HK-2 (cell line): ENCODE data around the gene RGS12.

ENCODE experiments used
- DNase-seq: peaks from one replicate; pipeline ENCODE4 v3.0.0-alpha.2; 2018; ENCODE audit not compliant: unreplicated experiment

RGS12 gene

DNA sequence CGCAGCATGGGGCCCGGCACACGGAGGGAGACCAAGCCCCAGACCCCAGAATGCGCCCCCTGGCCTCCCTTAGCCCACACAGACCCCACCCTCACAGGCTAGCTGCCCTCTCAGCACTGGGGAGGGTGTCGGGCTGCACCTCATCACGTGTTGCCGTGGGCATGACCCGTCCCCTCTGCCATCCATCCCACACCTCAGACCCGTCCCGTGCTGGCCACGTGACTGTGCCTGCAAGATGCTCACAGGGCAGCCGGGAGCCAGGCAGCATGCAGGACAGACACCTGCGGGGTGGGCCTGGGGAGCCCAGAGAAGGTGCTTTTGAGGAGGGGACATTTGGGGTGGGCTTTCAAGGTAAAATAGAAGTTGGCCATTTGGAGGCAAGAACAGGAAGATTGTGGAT, 39.0 kb upstream of the RGS12 start:
- no peak for DNase-seq

DNA sequence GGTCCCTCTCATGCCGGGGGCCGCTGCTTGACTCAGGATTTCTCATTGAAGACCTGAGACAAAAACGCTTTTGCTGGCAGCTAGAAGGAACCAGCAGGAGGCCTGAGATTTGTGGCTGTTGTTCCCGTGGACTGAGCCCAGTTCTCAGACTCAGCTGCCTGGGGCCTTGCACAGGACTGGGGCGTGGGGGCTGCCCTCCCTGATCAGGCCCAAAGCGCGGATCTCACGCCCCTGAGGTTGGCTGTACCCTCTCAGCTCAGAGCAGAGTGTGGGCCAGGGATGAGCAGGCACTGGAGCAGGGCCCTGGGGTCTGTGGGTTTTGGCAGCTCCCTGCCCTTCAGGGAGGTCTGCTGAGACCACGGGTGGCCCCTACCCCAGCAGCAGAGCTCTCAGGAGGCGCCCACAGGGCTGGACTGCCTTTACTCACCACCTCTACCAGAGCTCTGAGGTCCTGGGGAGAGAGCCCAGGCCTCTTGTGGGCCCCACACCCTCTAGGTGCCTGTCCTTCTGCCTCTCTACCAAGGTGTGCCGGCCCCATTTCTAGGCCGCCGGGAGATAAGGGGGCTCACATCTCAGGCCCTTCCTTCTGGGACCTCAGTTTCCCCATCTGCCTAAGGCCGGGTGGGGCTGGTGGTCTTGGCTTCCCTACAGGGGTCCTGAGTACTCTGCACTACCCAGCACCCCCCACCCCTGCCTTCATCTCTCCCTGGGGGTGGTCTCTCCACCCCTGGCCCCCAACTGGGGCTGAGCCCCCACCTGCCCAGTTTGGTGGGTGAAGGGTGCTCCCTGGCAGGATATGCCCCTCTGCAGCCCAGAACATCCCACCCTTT, 38.3 kb upstream of the RGS12 start:
- no peak for DNase-seq

DNA sequence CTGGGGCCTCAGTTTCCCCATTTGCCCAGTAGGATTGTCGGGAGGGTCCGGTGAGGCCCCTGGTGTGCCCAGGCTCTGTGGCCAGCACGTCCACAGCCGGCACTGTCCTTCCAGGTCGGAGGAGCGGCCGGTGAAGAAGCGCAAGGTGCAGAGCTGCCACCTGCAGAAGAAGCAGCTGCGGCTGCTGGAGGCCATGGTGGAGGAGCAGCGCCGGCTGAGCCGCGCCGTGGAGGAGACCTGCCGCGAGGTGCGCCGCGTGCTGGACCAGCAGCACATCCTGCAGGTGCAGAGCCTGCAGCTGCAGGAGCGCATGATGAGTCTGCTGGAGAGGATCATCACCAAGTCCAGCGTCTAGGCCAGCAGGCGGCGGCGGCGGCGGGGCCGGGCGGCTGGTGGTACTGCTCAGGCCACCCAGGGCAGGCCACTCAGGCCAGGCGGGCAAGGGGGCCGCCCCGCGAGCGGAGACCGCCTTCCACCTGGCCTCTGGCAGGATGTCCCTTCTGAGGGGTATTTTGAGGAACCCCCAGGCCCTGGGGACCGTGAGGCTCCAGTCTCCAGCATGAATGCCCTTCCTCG, 37.1 kb upstream of the RGS12 start:
- no peak for DNase-seq

DNA sequence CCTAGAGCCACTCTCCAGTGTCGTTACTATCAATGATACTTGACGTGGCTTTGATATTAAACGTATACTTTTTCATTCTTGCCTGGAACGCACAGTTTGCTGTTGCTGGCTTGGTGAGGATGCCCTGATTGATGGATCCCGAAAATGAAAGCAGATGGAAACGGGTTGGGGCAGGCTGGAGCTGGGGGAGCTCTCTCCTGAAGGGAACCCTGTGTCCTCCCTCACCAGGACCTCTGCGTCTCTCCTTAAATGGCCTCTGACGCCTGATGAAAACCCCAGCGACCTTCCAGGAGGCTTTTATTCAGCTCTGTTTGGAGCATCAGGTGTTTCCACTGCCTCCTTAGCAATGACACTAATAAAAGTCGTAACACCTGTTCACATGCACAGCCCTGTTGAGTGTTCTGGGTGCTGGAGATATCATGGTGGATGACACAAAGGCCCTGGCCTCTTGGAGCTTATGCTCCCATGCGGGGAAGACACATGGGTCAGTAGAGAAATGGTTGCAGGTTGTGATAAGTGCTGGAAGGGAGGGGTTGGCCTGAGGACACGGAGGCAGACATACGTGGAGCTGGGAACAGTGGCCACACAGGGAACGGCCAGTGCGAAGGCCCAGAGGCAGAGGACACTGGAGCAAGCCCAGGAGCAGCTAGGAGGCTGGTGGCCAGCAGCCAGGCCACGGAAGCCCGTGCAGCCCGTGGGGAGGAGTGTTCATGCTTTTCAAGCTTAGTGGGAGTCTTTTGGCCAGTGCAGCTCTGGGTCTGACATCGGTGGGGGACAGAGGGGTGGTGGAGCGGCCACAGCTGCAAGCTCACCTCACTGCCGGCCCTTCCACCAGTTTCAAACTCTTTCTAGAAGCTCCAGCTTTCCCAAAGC, 36.4 kb upstream of the RGS12 start:
- no peak for DNase-seq

DNA sequence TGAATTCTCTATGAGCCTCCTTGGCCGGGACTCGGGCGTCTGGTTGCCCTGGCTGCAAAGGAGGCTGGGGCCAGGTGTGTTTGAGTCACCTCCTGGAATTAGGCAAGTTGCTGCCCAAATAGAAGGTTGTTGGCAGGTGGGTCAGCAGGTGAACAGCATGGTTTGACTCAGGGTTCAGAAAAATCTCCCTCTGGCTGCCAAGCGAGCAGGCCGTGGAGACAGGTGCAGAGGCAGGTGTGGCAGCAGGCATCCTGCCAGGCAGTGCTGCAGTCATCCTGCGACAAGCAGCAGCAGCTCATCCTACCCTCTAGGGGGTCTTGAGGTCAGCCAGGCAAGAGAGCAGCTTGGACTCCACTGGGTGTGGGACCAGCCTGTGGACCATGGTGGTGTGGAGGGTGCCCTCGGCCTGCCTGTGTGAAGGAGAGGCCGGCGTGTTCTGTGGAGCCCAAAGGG, 35.7 kb upstream of the RGS12 start:
- no peak for DNase-seq

DNA sequence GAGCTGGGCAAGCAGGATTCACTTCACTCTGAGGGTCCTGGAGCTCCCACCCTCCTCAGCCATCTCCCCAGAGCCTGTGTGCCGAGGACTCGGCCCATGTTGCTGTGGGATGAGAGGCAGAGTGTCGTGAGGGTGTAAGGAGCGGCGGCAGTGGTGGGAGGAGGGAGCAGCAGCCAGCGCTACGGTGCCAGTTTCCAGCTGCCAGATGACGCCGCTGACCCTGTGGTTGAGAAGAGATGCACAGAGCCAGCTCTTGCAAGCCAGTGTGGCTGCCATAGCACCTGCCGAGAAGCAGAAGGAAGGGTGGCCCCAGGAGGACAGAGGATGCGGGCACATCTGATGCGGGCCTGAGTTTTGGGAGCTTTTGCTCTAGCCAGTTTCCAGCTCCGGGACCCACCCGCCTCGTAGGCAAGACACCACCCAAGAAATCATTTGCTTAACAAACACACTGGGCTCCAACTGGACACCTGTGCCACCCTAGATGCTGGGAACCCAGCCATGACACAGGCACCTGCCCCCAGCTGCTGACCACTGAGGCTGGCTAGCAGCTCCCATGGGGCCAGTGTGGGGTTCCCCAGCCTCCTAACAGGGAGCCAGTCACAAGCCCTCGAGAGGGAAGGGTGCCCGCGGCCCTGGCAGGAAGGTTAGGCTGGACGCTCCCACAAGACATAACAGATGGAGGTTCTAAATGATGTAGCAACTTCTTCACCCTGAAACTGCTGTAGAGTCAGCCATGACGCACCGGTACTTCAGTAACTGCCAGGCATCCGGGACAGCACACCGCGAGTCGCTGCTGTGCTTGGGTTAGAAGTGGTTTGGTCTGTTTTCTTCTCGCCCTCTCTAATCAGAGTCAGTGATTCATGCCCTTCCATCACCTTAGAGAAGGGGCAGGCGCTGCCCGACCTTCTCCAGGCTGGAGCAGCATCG, 35.0 kb upstream of the RGS12 start:
- peak; percentile 76 for DNase-seq

DNA sequence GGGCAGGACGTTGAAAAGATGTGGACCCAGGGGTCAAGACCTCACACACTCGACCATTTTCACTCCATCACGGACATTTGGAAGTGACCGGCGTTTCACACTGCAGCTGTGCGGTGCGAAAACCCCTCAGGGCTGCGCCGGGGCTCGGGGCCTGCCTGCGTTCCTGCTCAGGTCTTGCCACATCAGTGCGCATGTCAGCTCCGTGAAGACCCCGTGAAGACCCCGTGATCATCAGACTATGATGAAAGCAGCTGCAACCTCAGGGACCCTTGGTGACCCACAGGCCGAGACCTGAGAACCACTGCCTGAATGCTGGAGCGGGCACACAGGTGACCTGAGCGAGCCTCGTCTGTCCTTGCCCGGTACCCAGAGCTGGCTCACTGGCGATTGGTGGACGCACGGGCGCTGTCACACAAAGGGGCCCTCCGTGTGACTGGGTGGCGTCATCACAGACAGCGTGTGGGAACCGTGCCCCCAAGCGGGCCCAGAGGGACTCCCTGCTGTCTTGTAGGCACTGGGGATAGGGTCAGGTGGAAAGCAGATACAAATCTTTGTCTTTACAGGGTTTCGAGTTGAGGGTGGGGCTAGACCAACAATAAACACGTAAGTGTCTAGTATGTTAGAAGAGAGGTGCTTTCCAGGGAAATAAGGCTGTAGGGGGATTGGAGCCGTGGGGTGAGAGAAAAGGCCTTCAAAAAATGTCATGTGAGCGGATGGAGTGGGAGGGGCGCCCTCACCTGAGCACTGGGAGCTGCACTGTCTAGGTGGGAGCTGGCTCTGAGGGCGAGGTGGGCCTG, 31.2 kb upstream of the RGS12 start:
- DNase-seq = no peak

DNA sequence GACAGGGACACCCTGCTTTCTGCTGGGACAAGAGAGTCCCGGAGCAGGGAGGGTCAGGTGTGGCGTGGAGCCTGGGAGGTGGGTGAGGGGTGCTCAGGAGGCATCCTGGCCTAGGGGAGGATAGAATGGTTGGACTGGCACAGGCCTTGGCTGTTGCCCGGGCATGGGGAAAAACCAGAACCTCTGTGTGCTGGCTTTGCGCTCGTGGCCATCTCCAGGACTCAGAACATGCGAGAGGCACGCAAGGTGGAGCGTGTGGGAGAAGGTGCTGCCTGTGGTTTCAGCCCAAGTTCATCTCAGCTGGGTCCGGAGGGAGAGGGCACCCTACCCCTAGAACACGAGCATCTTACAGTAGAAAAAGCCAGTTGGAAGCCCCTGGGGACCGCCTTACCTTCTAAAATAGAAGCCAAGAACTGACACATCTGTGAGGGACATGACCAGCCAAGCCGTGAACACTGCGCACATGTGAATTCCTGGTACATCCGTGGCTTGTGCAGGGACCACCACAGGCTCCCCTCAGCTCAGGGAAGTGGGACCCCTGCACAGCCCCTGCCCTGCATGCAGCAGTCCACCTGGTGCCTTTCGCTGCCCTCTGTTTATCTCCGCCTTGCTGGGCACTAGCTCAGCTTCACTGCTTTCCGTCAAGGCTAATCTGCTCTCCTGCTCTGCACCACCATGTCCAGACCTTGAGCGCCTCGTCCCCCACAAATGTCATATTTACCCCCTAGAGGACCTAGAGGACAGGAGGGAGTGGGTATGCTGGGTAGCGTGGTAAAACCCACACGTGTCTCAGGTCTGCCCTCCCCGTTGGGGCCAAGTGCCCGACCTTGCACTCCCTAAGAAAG, 30.4 kb upstream of the RGS12 start:
- no peak for DNase-seq

DNA sequence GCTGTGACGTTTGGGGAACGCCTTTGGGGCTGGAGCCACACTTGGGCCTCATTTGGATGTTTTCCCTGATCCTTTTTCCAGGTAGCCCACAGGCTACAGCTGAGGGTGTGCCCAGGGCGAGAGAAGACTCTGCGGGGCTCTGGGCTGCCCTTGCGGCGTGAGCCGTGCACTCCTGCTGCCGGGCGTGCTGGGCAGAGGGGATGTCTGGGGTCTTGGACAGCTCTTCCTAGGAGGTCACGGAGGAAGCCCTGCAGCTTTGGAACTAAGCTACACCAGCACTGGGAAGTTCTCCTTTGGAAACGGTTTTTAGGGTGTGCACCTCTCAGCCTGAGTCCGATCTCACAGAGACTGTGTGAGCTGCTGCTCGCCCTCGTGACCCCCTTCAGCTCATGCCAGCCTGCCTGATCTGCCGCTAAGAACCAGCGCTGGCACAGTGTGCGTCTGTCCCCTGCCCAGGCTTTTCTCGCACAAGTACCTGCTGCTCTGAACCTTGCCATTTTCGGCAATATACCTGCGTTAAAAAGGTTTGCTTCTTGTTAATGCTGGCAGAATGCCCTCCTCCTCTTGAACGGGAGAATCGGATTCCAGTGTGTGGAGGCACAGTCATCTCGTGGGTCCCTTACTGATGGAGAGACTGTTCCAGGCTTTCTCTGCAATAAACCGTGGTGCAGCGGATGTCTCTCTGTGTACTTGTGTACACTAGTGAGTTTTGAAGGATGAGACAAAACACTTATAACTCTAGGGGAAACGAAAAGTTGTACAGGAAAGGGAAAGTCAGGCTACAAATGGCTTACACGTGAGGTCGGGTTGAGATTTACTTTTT, 29.6 kb upstream of the RGS12 start:
- no peak for DNase-seq

DNA sequence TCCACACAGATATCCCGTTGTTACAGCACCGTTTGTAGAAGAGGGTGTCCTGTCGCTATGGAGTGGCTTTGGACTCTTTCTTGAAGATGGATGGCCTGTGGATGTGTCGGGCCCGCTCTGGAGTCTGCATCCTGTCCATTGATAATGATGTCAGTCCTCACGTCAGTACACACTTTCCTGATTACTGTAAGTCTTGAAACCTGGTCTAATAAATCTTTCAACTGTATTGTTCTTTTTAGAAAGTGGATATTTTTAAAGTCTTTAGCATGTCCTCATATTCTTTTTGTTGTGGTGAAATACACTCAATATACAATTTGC, 29.0 kb upstream of the RGS12 start:
- DNase-seq = no peak

DNA sequence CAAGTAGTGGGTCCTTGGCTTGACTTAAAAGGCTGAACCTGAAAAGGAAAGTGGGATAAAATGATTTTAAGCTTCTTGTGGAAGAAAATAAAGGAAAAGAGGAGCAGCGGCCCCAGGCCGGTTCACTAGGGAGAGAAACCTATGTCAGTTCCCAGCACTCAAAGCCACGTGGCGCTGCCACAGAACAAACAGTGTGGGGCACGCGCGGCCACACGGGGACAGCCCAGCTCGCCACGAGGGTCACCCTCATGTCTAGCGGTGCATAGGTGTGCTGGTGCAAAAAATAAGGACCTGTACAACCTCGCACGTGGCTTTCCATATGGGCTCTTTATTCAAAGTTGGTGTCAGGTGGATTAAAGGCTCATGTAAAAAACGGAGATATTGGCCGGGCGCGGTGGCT, 26.7 kb upstream of the RGS12 start:
- no peak for DNase-seq

DNA sequence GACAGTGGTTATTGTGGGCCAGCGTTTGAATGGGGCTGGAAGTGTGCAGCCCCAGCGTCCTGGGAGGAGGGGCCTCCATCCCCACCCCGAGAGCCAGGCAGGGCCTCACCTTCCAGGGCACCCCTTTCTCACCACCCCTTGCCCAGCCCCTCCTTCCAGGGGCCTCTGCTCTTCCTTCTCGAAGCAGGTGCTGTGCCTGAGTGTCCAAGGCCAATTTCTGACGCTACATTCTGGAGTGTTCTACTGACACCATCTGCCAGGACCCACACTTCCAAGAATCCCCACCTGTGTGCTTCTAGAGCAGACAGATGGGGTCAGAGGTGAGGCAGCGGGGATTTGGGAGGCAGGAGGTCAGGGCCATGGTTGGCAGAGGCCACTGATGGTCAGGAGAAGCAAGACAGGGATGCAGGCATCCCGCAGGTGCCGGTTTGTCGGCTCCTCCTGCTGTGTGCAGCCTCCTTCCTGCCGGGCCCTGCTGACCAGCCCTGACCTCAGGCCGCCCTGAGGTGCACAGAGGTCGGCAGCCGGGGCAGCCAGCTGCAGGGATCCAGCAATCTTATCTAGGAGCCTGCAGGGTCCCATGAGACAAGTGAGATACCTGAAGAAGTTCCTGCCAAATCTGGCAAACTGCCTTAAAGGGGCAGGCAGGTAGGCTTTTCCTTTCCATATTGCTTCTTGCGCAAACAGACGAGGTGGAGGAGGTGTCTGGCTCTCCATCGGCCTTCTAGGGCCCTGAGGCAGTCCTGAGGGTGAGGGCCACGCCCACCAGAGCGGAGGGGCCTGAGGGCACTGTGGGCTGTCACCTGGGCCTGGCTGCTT, 25.0 kb upstream of the RGS12 start:
- no peak for DNase-seq

DNA sequence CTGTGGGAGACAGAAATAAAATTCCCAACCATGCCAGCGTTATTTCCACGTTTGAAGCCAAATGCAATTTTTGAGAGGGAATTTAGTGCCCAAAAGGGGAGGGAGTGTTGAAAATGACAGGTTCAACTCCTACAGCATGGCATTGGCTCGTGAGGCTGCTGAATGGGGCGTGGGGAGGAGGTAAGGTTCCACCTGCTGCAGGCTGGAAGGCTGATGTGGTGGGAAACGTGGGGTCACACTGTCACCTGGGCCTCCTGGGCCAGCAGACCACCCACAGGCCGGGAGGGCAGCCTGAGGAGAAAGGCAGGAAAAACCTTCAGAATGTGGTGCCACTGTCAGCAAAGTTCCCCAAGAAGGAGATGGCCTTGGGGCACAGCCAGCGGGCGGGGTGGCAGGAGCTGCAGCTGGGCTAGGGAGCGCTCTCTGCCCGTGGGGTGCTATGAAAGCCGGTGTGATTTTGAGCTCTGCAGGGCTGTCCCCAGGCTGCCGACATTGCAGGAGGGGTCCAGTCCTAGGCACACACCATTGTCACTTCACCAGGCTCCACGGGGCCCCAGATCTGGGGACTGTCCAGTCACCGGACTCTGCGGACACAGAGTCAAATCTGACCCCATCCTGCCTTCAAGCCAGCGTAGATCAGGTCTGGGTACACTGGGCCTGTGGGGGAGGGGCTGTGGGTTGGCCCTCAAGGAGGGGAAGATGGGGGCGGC, 24.3 kb upstream of the RGS12 start:
- no peak for DNase-seq

DNA sequence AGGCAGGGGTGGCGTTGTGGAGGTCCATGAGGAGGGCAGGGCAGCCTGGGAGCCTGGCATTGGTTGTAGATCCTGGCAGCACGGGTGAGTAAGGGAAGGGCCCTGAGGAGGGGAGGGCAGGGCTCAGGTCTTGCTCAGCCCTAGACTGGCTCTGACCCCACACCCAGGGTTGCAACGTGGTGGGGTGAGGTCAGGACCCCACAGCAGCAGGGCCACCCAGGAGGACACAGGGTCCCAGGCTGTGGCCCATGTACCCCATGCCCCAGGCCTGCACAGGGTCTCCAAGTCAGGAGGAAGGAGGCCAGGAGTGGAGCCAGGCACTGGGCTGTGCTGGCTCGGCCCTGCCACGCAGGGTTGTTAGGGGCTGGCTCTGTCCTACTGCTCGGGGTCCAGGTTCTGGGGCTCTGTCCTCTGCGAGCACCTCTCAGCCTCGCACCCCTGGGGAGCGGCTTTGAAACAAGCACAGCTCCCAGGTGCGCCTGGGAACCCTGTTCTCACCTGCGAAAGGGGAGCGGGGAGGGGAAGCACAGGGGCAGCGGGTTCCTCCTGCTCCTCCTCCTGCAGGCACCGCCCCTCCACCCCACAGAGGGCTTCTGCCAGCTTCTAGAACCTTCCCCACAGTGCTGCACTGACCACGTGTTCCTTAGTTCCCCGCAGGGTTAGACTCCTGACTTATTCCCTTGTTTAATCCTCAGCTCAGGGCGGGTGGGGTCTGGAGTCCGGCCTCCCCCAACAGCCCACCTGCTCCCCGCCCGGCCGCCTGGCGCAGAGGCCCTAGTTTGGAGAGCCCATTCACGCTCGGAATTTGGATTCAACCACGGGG, 23.5 kb upstream of the RGS12 start:
- no peak for DNase-seq

DNA sequence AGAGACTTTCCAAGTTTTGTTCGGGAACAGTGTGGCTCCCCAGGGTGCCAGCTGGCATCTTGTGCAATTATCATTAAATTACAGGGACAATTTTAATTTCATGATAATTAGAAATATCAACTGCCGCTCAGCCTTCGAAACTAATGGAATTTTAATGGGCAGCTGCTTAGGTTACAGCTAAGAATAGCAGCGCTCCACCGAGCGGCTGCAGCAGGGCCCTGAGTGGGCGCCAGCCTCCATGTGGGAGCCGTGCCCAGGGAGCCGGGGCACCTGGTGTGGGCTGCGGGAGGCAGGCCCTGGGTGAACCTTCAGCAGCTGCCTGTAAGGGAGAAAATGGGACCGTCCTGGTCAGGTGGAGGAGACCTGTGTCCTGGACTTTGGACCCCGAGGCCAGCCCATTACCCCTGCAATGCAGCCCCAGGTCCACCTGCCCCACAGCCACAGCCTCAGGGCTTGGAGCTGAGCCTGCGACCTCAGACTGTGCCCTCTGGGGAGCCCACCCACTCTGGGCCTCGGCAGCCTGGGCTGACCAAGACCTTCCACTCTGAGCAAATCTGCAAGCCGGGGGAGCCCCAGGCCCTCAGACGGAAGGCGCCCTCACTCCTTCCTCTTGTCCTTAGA, 22.7 kb upstream of the RGS12 start:
- no peak for DNase-seq

DNA sequence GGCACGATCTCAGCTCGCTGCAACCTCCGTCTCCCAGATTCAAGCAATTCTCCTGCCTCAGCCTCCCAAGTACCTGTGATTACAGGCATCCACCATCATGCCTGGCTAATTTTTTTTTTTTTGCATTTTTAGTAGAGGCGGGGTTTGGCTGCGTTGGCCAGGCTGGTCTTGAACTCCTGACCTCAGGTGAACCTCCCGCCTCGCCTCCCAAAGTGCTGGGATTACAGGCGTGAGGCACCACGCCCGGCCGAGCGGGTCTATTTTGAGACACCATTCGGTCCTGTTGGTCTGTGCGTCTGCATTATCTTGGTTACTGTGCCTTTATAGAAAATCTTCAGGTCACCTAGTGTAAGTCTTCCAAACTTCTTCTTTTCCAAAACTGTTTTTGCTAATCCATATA, 21.7 kb upstream of the RGS12 start:
- DNase-seq = no peak
